WI38 (cell line): Measurements from ENCODE around the gene DRAM2.
"Not testable (repeated sequence)": the region's sequence is repeated elsewhere in the genome, so short reads cannot be mapped to it uniquely, and the experiment has no call there.

Experiments
- H3K4me3 ChIP-seq: 2 replicates; pipeline ENCODE4 v1.5.1; 2011; ENCODE audit warnings: low read depth, mild to moderate bottlenecking, control low read depth, low read length
- CTCF ChIP-seq: IDR thresholded peaks from 2 replicates; pipeline ENCODE4 v1.5.1; 2012; ENCODE audit warnings: low read depth, mild to moderate bottlenecking, control low read depth, low read length

DRAM2 gene

GRCh38 chr1:111082421-111083203 is 57.3 kb downstream of the DRAM2 start:
- H3K4me3 ChIP-seq: no peak overlapping the region
- no peak for TF ChIP-seq CTCF

- H3K4me3 ChIP-seq: not testable (repeated sequence)
Observed at GRCh38 chr1:111079329-111079728, 60.6 kb downstream of the DRAM2 start.

GRCh38 chr1:111077312-111077711 is 62.6 kb downstream of the DRAM2 start:
- H3K4me3 ChIP-seq: not testable (repeated sequence)
